Dedifferentiated amniotic fluid mesenchymal stem cell (primary cell): Measurements from ENCODE around the gene COX5A.

Source experiments
- DNase-seq: peaks from one replicate; pipeline ENCODE4 v3.0.0-alpha.2; 2016; ENCODE audit errors: extremely low spot score

The COX5A gene

DNA sequence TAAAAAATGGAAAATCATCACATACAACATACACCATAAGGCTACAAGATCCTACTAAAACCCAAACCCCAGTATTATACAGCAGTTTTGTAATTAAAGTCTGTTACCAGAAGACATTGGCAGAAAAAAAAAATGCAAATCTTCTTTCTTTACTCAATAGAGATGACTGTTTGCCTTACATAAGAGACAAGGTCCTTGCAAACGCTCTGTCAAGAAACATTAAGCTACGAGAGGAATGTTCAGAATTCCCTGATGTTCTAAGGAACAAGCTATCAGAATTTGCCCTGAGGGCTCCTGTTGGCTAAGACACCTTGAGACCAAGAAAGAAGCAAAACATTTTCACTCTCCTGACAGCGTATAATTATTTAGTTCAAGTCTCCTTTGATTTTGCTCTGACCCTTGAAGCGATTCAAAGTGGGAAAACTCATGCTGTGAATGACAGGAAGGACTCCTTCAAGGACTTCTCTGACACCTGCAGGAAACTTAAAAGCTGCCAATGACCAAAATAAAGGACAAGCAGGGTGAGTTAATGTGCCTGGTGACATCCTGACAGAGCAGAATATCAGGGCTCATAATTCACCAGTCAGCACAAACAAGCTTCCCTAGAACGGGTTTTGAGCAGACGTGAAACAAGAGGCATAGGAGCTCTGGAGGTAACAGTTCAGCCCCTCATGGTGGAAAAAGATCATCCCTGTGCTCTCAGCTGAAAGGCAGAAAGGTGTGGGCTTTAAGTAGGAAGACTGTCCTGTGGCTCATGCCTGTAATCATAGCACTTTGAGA is 67.2 kb downstream of the COX5A start:
- DNase-seq, result no peak
